ENCODE data around the gene PLXNA4. TPM values are rescaled to one million over a fixed set of nuclear protein-coding genes. Genes with fewer than 3 reads are reported as not detected.

PLXNA4 gene
- total RNA-seq, 4 donors from 2014 or later = 4.8 to 19.7 (median 10.7) TPM

DNA sequence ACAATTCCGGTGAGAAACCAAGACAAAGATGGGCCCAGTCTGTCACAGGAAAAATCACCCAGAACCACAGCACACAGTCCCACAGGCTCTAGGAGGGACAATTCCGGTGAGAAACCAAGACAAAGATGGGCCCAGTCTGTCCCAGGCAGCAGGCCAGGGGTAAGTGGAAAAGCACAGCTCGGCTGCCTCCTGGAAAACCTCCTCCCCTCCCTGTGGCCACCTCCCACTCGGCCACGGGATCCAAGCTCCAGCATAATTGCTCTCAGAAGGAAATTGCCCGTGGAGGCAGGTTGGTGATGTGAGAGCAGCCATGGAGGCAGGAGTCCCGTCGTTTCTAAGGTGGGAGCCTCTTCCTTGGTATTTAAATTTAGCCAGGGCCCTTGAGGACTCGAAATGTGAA lies 95.7 kb downstream of the PLXNA4 start:
- peak overlapping the region in 3 of 4 donors; percentile 33 to 60 (median 43) for H3K27ac ChIP-seq
- H3K36me3 ChIP-seq = no peaks in the 10 kb centered on the region
- WGBS, 2 donors (ENCODE audit: low coverage in 1 of 2) = 28% methylated on average over 4 of the region's 9 CpGs; no CpG with 5 or more reads in 1 of the 2 donors
- H3K4me3 ChIP-seq = no peak overlapping the region
- peak; percentile 78 for ATAC-seq
- H3K27me3 ChIP-seq = no peaks in the 10 kb centered on the region
- H3K9me3 ChIP-seq = no peaks in the 10 kb centered on the region
- peaks cover 0 to 13% (median 0%) of the 10 kb centered on the region in 3 donors for H3K4me1 ChIP-seq
- TF ChIP-seq POLR2A (IDR thresholded peaks at IDR 0.05) (no peak), EP300 (IDR thresholded peaks at IDR 0.05) (no peak), CTCF (IDR thresholded peaks at IDR 0.05) (no peak), POLR2AphosphoS5 (IDR thresholded peaks at IDR 0.05) (no peak)

DNA sequence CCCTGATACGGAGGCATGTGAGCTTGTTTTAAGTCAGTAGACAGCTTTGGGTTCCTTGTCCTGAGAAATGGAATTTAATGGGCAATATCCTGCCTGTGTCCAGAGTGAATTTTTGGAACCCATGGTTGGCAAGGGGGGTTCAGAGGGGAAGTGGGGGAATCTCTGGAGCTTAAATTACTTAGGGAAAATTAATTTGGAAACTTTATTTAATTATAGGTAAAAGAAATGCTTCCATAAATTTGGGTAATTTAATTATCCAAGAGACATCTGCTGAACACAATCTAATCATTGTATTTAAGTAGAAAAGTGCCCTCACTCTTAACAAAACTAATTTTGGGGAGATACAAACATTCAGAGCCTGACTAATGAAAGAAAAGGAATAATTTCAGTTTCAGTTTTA lies 99.7 kb downstream of the PLXNA4 start:
- Histone ChIP-seq H3K9me3 (no peaks in the 10 kb centered on the region), H3K36me3 (no peaks in the 10 kb centered on the region), H3K27me3 (no peaks in the 10 kb centered on the region), H3K4me3 (no peak overlapping the region), H3K27ac (no peak overlapping the region), H3K4me1 (peaks cover 0 to 39% (median 7%) of the 10 kb centered on the region in 3 donors)
- no peak for TF ChIP-seq POLR2A (IDR thresholded peaks at IDR 0.05)
- no peak for TF ChIP-seq CTCF (IDR thresholded peaks at IDR 0.05)
- TF ChIP-seq EP300 (IDR thresholded peaks at IDR 0.05) = no peak
- no peak for TF ChIP-seq POLR2AphosphoS5 (IDR thresholded peaks at IDR 0.05)
- WGBS, 2 donors (ENCODE audit: low coverage in 1 of 2) = 20 to 100% methylated on average over 1 of the region's 1 CpG
- no peak for ATAC-seq

DNA sequence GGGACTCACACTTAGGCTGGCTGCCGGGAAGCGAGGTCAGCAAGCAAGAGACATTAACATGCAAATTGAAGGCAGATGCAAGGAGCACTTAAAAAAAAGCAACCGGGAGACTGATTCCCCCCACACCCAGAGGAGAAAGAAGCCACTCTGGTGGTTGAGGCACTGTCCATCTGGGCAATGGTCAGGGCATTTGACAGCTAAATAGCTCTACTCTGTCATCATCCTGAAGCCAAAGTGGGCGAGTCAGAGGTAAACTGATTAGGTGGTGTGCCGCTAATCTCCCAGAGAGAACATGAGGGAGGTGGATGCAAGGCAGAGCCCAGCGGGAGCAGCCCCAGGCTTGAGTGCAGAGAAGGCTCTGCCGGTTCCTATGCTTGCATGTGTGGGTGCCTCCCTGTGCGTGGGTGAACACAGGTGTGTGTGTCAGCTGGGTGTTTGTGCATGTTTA lies 100.6 kb downstream of the PLXNA4 start:
- no peak for ATAC-seq

GRCh38 chr7:132475037-132475668 lies 101.1 kb downstream of the PLXNA4 start:
- WGBS, 2 donors (ENCODE audit: low coverage in 1 of 2) = 25 to 69% methylated on average over 1 to 6 of the region's 8 CpGs
- no peaks in the 10 kb centered on the region for H3K9me3 ChIP-seq
- H3K36me3 ChIP-seq = no peaks in the 10 kb centered on the region
- H3K4me1 ChIP-seq = peaks cover 0 to 31% (median 7%) of the 10 kb centered on the region in 3 donors
- no peak overlapping the region for H3K27ac ChIP-seq
- no peaks in the 10 kb centered on the region for H3K27me3 ChIP-seq
- no peak overlapping the region for H3K4me3 ChIP-seq
- TF ChIP-seq EP300 (IDR thresholded peaks at IDR 0.05) (no peak), CTCF (IDR thresholded peaks at IDR 0.05) (no peak), POLR2AphosphoS5 (IDR thresholded peaks at IDR 0.05) (no peak), POLR2A (IDR thresholded peaks at IDR 0.05) (no peak)
- no peak for ATAC-seq

More for the DNA sequence above, 100.6 kb downstream of the PLXNA4 start:
- no peak overlapping the region for H3K4me3 ChIP-seq
- no peaks in the 10 kb centered on the region for H3K36me3 ChIP-seq
- no peak overlapping the region for H3K27ac ChIP-seq
- no peaks in the 10 kb centered on the region for H3K9me3 ChIP-seq
- TF ChIP-seq CTCF (IDR thresholded peaks at IDR 0.05) = no peak
- TF ChIP-seq POLR2AphosphoS5 (IDR thresholded peaks at IDR 0.05) = no peak
- TF ChIP-seq EP300 (IDR thresholded peaks at IDR 0.05) = no peak
- TF ChIP-seq POLR2A (IDR thresholded peaks at IDR 0.05) = no peak
- no peaks in the 10 kb centered on the region for H3K27me3 ChIP-seq
- peaks cover 0 to 37% (median 7%) of the 10 kb centered on the region in 3 donors for H3K4me1 ChIP-seq
- 68 to 71% methylated on average over 3 to 5 of the region's 8 CpGs for WGBS, 2 donors (ENCODE audit: low coverage in 1 of 2)

All from gastroesophageal sphincter (tissue), 4 donors.